Ovary (tissue), 9 donors: ENCODE data around the gene PJA1. TPM values are rescaled to one million over a fixed set of nuclear protein-coding genes. Genes with fewer than 3 reads are reported as not detected.

ENCODE experiments used
- DNase-seq, 5 donors: peaks; one replicate each; pipeline ENCODE4 v3.0.0-alpha.2; 2019 to 2020
- H3K27ac ChIP-seq, 2 donors: fragments of 200-600 bp; one replicate each; pipeline versions ENCODE4 v1.5.1 to v1.8.0; 2019 to 2022
- H3K27me3 ChIP-seq: fragments of 200-600 bp; one replicate; pipeline ENCODE4 v1.8.0; 2022
- H3K36me3 ChIP-seq: fragments of 200-600 bp; sonication (generic); one replicate; pipeline ENCODE4 v1.5.1; 2019
- H3K4me1 ChIP-seq: one replicate; pipeline ENCODE4 v1.8.1; 2013; ENCODE audit warnings: mild to moderate bottlenecking, moderate library complexity; ENCODE audit not compliant: insufficient read depth
- H3K4me3 ChIP-seq: fragments of 200-600 bp; sonication (generic); one replicate; pipeline ENCODE4 v1.5.1; 2017
- H3K9me3 ChIP-seq, 2 donors: fragments of 200-600 bp in 1 of 2; sonication (generic) in 1 of 2; one replicate each; pipeline versions ENCODE4 v1.5.1 to v1.8.1; 2013 to 2019; ENCODE audit warnings: mild to moderate bottlenecking in 1 of 2, moderate library complexity in 1 of 2
- CTCF ChIP-seq, 3 donors: fragments of 450-650 bp in 2 of 3; fragments of 200-600 bp in 1 of 3; IDR thresholded peaks; one replicate each; pipeline versions ENCODE4 v1.5.1 to v1.8.0; 2016 to 2022; ENCODE audit warnings: antibody characterized with exemption in 3 of 3, mild to moderate bottlenecking in 1 of 3
- EP300 ChIP-seq: sonication (generic); formaldehyde crosslinking; IDR thresholded peaks from one replicate; pipeline ENCODE4 v1.6.1; 2017; ENCODE audit warnings: antibody characterized with exemption
- POLR2A ChIP-seq: fragments of 450-650 bp; IDR thresholded peaks from one replicate; pipeline ENCODE4 v1.6.1; 2017; ENCODE audit warnings: antibody characterized with exemption, mild to moderate bottlenecking, moderate library complexity
- WGBS, 3 donors: extraction: QIAGEN DNeasy Blood & Tissue Kit in 1 of 3; methylation state at CpG; one replicate each; pipeline versions ENCODE4 v1.1.5 to v1.1.7; 2013 to 2017; 5-methylcytosine and 5-hydroxymethylcytosine counted together
- intact Hi-C, 4 donors: fragments of 100-400 bp; cut with DNase I; formaldehyde crosslinking; loops; one replicate each; pipeline versions ENCODE4 v1.11.0 to v1.15.1; 2022 to 2023
- polyA plus RNA-seq, 2 donors: library from polyadenylated mRNA; stranded (reverse); fragments of 200-250 nt in 1 of 2; fragments of 350-450 nt in 1 of 2; fragmentation: Illumina TruSeq in 1 of 2; extraction: RNeasy Lipid Tissue Mini Kit (QIAGEN cat#74804) in 1 of 2; gene quantifications; one replicate each; pipeline ENCODE4 v1.2.3, GENCODE V29; 2013 to 2014
- total RNA-seq, 7 donors: library from RNA; depleted of rRNA in 2 of 7; stranded (reverse); fragments of >200 nt in 2 of 7; fragmentation: NEBNext Ultra II Directional in 3 of 7; extraction: Animal tissue kit (Norgen Biotek cat#: 25700) in 3 of 7; gene quantifications; one replicate each; pipeline versions ENCODE4 v1.1.0 to v1.2.4, GENCODE V29; 2016 to 2023
- donor health status: DM: no; HTN: no; CAD: no; lungs with moderate emphysema.
- donor health status: DM: no; HTN: no; CAD: no.
- donor health status: Bipolar disorder and iron deficiency.
- donor health status: DM: yes; HTN: yes; CAD: no.
- donor health status: DM: no; HTN: no; CAD: no.
- donor health status: DM: yes; HTN: yes; CAD: no.

Gene PJA1
- total and polyA plus RNA-seq, 9 donors: 17.2 to 68.0 (median 51.1) TPM

DNA sequence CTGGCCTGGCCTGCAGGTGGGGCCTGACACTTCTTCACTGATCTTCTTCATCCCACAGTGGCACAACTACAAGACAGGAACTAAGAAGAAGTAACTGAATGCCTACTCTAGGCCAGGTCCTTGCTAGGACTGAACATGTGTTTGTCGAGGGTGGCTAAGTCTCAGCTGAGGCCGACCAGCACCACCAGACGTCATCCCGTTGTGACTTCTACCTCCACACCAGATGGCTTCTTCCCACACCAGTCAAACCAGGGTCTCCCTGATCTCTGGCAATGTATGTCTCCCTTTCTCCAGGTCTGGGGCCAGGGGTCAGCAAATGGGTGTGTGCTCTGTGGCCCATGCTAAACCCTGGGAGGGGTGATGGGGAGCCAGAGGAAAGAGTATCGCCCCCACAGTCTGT lies 40.2 kb downstream of the PJA1 start:
- Histone ChIP-seq H3K27ac (no peak overlapping the region), H3K27me3 (no peaks in the 10 kb centered on the region), H3K4me1 (no peaks in the 10 kb centered on the region), H3K9me3 (no peaks in the 10 kb centered on the region), H3K36me3 (no peaks in the 10 kb centered on the region), H3K4me3 (no peak overlapping the region)
- no peak for DNase-seq
- TF ChIP-seq POLR2A (no peak), EP300 (no peak)
- intact Hi-C loops: no loop called here
- 78 to 89% (median 89%) methylated on average over 5 of the region's 5 CpGs for WGBS, 3 donors

GRCh38 chrX:69124108-69124507 lies 41.1 kb downstream of the PJA1 start:
- no peaks in the 10 kb centered on the region for H3K4me1 ChIP-seq
- no peaks in the 10 kb centered on the region for H3K36me3 ChIP-seq
- 57 to 68% (median 64%) methylated on average over 3 of the region's 3 CpGs for WGBS, 3 donors
- no peak overlapping the region for H3K27ac ChIP-seq
- DNase-seq: no peak
- TF ChIP-seq CTCF (IDR thresholded peaks at IDR 0.05) (no peak), POLR2A (no peak)
- H3K4me3 ChIP-seq: no peak overlapping the region
- H3K27me3 ChIP-seq: no peaks in the 10 kb centered on the region
- intact Hi-C loops: no loop called here
- H3K9me3 ChIP-seq: no peaks in the 10 kb centered on the region

- WGBS, 3 donors: 76 to 79% (median 77%) methylated on average over 8 of the region's 8 CpGs
- H3K9me3 ChIP-seq: no peaks in the 10 kb centered on the region
- TF ChIP-seq POLR2A: no peak
- TF ChIP-seq EP300: no peak
- TF ChIP-seq CTCF (IDR thresholded peaks at IDR 0.05): no peak
- DNase-seq: no peak
- intact Hi-C loops: no loop called here
- H3K27me3 ChIP-seq: no peaks in the 10 kb centered on the region
- no peak overlapping the region for H3K4me3 ChIP-seq
- H3K36me3 ChIP-seq: no peaks in the 10 kb centered on the region
- no peak overlapping the region for H3K27ac ChIP-seq
- no peaks in the 10 kb centered on the region for H3K4me1 ChIP-seq
These were observed 41.8 kb downstream of the PJA1 start for GRCh38 chrX:69123481-69123880.

- Histone ChIP-seq H3K27me3 (no peaks in the 10 kb centered on the region), H3K4me1 (no peaks in the 10 kb centered on the region), H3K4me3 (no peak overlapping the region), H3K9me3 (no peaks in the 10 kb centered on the region), H3K36me3 (no peaks in the 10 kb centered on the region), H3K27ac (no peak overlapping the region)
- WGBS, 3 donors: 74 to 76% (median 75%) methylated on average over 11 of the region's 11 CpGs
- DNase-seq: no peak
- TF ChIP-seq CTCF (IDR thresholded peaks at IDR 0.05) (no peak), POLR2A (no peak), EP300 (no peak)
- intact Hi-C loops: no loop called here
These were observed 43.8 kb downstream of the PJA1 start for GRCh38 chrX:69121321-69122000.

GRCh38 chrX:69120476-69120875 lies 44.8 kb downstream of the PJA1 start:
- H3K4me1 ChIP-seq: no peaks in the 10 kb centered on the region
- no peaks in the 10 kb centered on the region for H3K36me3 ChIP-seq
- no peaks in the 10 kb centered on the region for H3K27me3 ChIP-seq
- H3K4me3 ChIP-seq: no peak overlapping the region
- intact Hi-C loops: no loop called here
- H3K27ac ChIP-seq: no peak overlapping the region
- H3K9me3 ChIP-seq: no peaks in the 10 kb centered on the region
- WGBS, 3 donors: 72 to 77% (median 73%) methylated on average over 5 of the region's 5 CpGs
- no peak for TF ChIP-seq CTCF (IDR thresholded peaks at IDR 0.05)
- no peak for TF ChIP-seq POLR2A
- TF ChIP-seq EP300: no peak
- DNase-seq: no peak
